HG03135 (cell line): Measurements from ENCODE around the gene UBE2D3.

Source experiments
- ATAC-seq: cut with Tn5 transposase; IDR thresholded peaks from one replicate; pipeline ENCODE4 v1.9.1; 2021; ENCODE audit warnings: mild to moderate bottlenecking, moderate library complexity; ENCODE audit not compliant: unreplicated experiment

The UBE2D3 gene

DNA sequence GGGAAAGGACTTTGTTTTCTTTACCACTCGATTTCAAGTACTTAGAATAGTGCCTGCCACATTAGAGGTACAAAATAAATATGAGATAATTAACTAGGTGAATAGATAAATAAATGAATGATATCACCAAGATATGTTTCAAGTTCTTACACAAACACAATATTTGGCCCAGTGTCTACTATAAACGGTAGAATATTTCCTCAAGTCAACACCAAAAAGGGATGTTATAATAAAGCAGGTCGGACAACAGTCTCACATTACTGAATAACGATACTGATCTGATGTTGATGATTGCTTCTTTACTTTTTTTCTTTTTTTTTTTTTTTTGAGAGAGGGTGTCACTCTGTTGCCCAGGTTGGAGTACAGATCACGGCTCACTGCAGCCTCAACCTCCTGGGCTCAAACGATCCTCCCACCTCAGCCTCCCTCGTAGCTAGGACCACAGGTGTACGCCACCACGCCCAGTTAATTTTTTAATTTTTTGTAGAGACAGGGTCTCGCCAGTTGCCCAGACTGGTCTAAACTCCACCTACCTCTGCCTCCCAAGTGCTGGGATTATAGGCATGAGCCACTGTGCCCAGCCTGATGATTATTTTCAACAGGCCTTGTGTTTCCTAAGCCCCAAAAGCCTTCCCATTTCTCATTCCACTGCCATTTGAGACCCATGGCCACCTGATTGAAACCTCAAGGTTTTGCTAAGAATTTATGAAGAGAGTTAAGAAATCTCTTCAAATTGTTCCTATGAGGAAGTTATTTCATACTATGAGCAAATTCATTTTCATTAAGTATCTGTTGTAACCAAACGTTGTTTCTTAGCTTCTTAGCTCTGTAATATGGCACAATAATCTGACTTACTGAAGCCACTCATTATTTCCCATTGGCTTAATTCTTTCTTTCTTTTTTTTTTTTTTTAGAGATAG is 68.8 kb downstream of the UBE2D3 start:
- ATAC-seq: no peak

GRCh38 chr4:102757681-102758080 is 69.7 kb downstream of the UBE2D3 start:
- no peak for ATAC-seq

DNA sequence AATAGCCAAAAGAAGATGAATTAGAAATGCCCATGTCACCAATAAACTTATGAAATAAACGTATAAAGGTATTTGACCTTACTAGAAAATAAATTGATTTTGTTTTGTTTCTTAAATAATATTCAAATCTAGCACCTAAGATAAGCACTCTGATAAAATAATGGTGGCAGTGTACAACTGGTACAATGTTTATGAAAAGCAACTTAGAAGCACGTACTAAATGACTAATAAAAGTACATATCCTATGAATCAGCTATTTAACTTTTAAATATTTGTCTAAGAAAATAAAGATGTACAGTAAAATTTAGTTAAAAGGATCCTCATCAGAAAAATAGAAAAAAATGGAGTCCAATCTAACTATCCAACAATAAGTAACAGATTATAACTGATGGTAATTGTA is 73.3 kb downstream of the UBE2D3 start:
- ATAC-seq: no peak

GRCh38 chr4:102751941-102752340 is 75.4 kb downstream of the UBE2D3 start:
- ATAC-seq: no peak
